ENCODE measurements around the gene SENP6. TPM values are rescaled to one million over a fixed set of nuclear protein-coding genes. Genes with fewer than 3 reads are reported as not detected.

The SENP6 gene
- total and polyA plus RNA-seq, 9 of the 15 experiments (the other 6 are each of a cell fraction or from before 2014, with no cell fraction given) = 11.1 to 79.4 (median 46.8) TPM

DNA sequence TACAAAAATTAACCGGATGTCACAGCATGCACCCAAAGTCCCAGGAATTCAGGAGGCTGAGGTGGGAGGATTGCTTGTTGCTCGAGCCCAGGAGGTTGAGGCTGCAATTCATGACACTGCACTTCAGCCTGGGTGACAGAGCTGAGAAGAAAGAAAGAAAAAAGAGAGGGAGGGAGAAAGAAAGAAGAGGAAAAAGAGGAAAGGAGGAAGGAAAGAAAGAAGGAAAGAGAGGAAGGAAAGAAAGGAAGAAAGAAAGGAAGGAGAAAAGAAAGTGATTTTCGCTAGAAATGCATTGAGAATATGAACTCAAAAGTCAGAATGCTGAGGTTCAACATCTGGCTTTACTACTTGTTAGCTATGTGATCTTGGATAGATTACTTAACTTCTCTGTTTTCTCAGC lies 6.6 kb downstream of the SENP6 start (continued):
- TF ChIP-seq JUN (IDR thresholded peaks at IDR 0.05; ENCODE audit: borderline replicate concordance, low read depth, low read length) (no peak), JUN (CRISPR knock-in tag; IDR thresholded peaks at IDR 0.05; ENCODE audit: borderline replicate concordance) (no peak), BDP1 (IDR thresholded peaks at IDR 0.05; ENCODE audit: insufficient read depth, insufficient read length) (no peak), ZNF12 (CRISPR knock-in tag; IDR thresholded peaks at IDR 0.05) (no peak), SMARCA4 (IDR thresholded peaks at IDR 0.05) (peak; percentile 22; the same call in 1 of the 2 replicates), TFAM (CRISPR knock-in tag; conservative IDR thresholded peaks at IDR 0.05) (no peak), CEBPG (CRISPR knock-in tag; IDR thresholded peaks at IDR 0.05) (no peak), CEBPG (tag; conservative IDR thresholded peaks at IDR 0.05 in 1 of 2, IDR thresholded peaks at IDR 0.05 in 1 of 2) (no peak), IRF2 (CRISPR knock-in tag; IDR thresholded peaks at IDR 0.05) (no peak), GATA2 (CRISPR knock-in tag; IDR thresholded peaks at IDR 0.05) (no peak), TOE1 (IDR thresholded peaks at IDR 0.05; ENCODE audit: borderline replicate concordance) (no peak), TOE1 (CRISPR knock-in tag; IDR thresholded peaks at IDR 0.05; ENCODE audit: borderline replicate concordance, low read depth) (no peak), POLR3G (IDR thresholded peaks at IDR 0.05; ENCODE audit: extremely low read depth, insufficient read length, insufficient replicate concordance) (no peak), POLR2G (IDR thresholded peaks at IDR 0.05; ENCODE audit: low read depth, low read length) (no peak), HCFC1 (IDR thresholded peaks at IDR 0.05; ENCODE audit: low read depth, low read length) (no peak), ZNF324 (CRISPR knock-in tag; IDR thresholded peaks at IDR 0.05) (no peak), JUNB (CRISPR knock-in tag; conservative IDR thresholded peaks at IDR 0.05) (no peak), NFYB (IDR thresholded peaks at IDR 0.05; ENCODE audit: extremely low read depth, insufficient read length) (no peak), ETV5 (CRISPR knock-in tag; IDR thresholded peaks at IDR 0.05; ENCODE audit: low read depth) (no peak), MCM5 (IDR thresholded peaks at IDR 0.05; ENCODE audit: low read depth) (no peak), CBFA2T3 (IDR thresholded peaks at IDR 0.05) (no peak)
- TF ChIP-seq, protein P1, sequence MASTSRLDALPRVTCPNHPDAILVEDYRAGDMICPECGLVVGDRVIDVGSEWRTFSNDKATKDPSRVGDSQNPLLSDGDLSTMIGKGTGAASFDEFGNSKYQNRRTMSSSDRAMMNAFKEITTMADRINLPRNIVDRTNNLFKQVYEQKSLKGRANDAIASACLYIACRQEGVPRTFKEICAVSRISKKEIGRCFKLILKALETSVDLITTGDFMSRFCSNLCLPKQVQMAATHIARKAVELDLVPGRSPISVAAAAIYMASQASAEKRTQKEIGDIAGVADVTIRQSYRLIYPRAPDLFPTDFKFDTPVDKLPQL (IDR thresholded peaks at IDR 0.05; ENCODE audit: extremely low read depth, insufficient read length) = no peak
- TF ChIP-seq, protein P2, sequence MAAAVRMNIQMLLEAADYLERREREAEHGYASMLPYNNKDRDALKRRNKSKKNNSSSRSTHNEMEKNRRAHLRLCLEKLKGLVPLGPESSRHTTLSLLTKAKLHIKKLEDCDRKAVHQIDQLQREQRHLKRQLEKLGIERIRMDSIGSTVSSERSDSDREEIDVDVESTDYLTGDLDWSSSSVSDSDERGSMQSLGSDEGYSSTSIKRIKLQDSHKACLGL (CRISPR knock-in tag; IDR thresholded peaks at IDR 0.05; ENCODE audit: borderline replicate concordance, poor library complexity, severe bottlenecking) = no peak
- TF ChIP-seq, protein P3, sequence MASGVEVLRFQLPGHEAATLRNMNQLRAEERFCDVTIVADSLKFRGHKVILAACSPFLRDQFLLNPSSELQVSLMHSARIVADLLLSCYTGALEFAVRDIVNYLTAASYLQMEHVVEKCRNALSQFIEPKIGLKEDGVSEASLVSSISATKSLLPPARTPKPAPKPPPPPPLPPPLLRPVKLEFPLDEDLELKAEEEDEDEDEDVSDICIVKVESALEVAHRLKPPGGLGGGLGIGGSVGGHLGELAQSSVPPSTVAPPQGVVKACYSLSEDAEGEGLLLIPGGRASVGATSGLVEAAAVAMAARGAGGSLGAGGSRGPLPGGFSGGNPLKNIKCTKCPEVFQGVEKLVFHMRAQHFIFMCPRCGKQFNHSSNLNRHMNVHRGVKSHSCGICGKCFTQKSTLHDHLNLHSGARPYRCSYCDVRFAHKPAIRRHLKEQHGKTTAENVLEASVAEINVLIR (CRISPR knock-in tag; IDR thresholded peaks at IDR 0.05) = no peak

All from K562 (cell line).